IPS DF 4.7 (cell line): Measurements from ENCODE around the gene MLLT3.
A peak's percentile ranks its signal among the peaks of the same experiment; 100 is the strongest.

Source experiments
- DNase-seq: peaks from one replicate; pipeline ENCODE4 v3.0.0-alpha.2; 2013; ENCODE audit warnings: low spot score; ENCODE audit errors: extremely low read depth

The MLLT3 gene

GRCh38 chr9:20390400-20390799 is 231.9 kb downstream of the MLLT3 start:
- DNase-seq, result no peak

GRCh38 chr9:20387062-20387461 is 235.2 kb downstream of the MLLT3 start:
- no peak for DNase-seq

DNA sequence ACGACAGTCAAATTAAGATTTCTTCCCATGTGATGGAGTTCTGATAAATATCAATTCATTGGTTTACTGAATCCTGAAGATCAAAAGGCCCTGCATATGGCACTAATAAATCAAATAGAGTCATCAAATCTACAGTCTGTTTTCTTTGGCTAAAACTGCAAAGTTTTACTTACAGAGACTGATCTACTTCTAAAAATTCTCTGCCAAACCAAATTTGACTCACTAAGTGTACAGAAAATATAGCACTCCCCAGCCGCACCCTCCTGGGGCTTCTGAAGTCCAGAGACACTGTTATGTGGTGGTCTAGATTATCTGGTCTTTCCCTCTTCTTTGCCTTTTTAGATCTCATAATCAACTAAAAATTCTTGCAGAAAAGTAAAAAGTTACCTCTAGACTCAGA is 237.7 kb downstream of the MLLT3 start:
- no peak for DNase-seq

- no peak for DNase-seq
Observed at GRCh38 chr9:20382460-20383071, 239.7 kb downstream of the MLLT3 start.

- DNase-seq, result no peak
Observed at GRCh38 chr9:20380546-20380945, 241.8 kb downstream of the MLLT3 start.

DNA sequence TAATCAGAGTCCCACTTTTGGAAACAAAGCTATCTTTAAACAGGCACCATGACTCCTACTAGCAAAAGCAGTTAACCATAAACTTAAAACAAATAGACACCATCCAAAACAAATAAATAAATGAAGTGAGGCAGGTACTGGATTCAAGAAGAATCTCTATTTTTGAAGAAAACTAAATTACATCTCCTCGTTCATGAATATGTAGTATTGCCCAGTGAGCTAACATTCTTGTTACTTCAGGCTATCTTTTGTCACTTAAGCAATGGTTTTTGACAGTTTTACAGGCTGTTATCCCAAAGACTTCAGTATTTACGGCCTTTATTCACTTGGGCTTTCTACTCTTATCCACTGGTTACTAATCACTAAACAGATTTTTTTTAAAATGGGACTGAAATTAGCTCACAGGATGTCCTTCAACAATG is 242.5 kb downstream of the MLLT3 start:
- no peak for DNase-seq

- no peak for DNase-seq
Observed at GRCh38 chr9:20378851-20379250, 243.4 kb downstream of the MLLT3 start.

GRCh38 chr9:20377790-20378189 is 244.5 kb downstream of the MLLT3 start:
- no peak for DNase-seq

- DNase-seq, result no peak
Observed at GRCh38 chr9:20376731-20377375, 245.4 kb downstream of the MLLT3 start.

DNA sequence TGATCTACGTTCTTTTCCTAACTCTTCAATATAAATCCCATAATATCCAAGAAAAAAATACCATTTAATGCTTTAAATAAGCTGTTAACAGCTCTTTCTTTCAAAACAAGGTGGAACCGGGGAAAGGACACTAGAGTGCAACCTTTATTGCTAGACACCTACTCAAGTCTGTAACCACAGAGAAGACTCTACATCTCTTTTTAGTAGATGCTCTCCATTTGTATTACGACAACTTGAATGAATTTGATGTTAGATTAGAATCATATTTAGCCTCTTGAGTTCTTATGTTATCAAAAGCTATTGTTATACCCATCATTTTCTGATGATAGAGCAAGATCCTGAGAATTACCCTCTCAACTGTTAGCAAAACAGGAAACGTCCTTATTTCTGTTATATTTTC is 246.3 kb downstream of the MLLT3 start:
- DNase-seq, result no peak

DNA sequence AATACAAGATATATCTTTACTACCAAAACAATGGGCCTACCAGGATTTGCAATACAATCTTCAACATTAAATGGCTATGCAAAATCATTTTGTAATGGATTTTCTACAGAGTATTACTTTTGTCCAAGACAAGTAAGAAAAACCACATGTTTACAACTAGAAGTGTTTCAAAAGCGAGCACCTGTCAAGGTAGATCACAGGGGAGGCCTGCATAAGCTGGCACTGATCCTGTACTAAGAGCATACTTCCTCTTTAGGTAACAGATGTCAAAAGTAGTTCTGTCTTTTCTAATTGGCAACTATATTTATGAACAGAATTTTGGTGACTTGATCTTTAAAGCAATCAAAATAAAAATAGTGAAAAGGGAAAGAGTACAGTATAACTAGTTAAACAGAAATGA is 249.0 kb downstream of the MLLT3 start:
- no peak for DNase-seq

- no peak for DNase-seq
Observed at GRCh38 chr9:20369391-20369790, 252.9 kb downstream of the MLLT3 start.

GRCh38 chr9:20367855-20368254 is 254.4 kb downstream of the MLLT3 start:
- no peak for DNase-seq

DNA sequence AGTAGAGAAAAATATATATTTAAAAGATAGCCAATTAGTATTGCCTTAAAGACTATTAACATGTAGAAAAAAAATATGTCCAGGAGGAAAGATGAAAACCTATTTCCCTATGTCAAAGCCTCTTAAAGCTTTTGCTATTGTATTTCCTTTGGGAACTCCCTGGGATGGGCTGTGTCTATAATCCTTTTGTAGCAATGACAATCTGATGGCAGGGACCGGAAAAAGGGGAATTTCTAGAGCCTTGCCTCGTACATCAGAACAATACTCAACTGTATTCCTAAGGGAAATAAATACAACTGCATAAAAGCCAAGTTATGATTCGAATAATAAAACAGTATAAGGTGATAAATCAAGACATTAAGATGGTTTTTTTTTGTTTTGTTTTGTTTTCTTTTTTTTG is 257.3 kb downstream of the MLLT3 start:
- DNase-seq, result no peak

DNA sequence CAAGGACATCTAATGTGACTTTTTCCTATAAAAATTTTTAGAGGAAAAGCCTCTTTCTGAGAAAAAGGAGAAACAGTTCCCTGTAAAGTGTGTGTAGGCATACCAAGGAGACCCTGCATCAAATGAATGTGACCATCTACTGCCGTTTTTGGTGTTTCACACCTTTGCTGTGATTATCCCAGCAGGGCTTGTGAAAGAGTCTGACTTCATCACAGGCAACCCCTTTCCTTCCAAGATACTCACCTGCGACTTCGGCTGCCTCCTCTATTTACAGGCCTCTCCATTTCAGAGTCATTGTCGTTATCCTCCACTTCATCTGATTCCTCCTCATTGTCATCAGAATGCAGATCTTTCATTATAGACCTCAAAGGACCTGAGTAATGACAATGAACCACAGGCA is 259.1 kb downstream of the MLLT3 start:
- no peak for DNase-seq

DNA sequence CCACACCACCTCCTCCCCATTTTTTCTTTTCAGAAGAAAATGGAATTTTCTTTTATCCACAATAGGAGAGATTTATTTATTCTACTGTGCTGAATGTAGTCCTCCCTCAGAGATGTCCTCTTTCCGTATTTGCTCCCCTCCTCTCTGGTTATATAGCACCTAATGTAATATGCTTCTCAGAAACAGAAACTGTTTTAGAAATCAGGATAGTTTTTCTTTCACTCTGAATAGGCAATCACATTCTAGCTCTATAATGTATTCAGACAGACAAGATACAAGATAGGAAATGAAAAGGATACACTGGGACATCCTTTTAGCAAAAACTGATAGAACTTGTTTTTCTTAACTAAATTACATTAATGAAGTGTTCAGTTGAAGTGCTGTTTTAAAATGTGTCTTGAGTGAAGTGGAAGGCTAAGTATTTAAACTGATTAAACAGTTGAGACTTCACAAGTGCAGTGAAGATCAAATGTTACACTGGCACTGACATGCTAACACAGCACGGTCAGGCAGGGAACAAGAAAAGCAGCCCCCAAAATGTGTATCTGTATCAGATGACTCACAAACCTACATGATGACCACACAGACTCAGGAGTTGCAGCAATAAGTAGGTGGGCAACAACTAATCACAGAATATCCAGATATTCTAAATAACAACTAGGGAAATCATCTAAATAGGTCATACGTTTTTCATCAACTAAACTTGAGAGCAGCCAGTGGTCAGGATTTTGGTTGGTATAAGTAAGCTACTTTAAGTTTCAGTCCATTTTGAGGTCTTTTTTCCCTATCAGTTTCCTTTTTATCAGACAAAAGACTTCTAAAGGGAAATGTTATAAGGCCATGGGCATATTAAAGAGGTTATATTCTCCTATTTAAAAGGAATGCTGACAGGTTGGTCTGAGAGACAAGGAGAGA is 260.4 kb downstream of the MLLT3 start:
- no peak for DNase-seq

GRCh38 chr9:20361229-20361628 is 261.1 kb downstream of the MLLT3 start:
- DNase-seq, result no peak

GRCh38 chr9:20358207-20358606 is 264.1 kb downstream of the MLLT3 start:
- no peak for DNase-seq

- DNase-seq, result no peak
Observed at GRCh38 chr9:20357037-20357432, 265.3 kb downstream of the MLLT3 start.

DNA sequence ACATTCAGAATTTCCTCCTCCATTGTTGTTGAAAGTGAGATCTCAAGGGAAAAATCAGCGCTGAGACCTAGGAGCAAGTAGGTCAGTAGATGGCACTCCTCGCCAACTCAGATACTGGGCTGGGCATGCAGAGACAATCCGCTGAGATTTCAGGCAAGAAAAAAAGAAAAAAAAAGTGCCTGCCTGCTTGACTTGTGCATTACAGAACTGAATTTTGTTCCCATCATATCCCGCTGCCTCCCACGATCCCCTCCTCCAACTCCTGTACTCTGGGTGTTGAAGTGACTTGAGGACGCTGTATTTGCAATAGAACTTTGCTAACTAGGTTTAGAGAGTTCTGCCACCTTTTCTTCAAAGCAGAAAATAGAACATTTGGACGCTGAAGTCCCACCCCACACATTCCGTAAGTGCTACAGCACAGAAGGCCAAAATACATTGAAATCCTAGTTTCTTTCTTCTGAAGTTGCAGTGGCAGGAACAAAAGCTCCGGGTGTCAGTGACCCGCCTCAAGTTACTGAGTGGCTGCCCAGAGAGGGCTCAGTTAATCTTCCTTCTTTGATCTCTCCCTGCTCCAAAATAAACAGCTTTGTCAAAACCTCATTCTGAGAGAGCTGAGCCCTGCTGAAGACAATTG is 265.8 kb downstream of the MLLT3 start:
- DNase-seq, result peak; percentile 60

GRCh38 chr9:20355022-20355421 is 267.3 kb downstream of the MLLT3 start:
- DNase-seq, result no peak
